ENCODE data around the gene CNIH3. TPM values are rescaled to one million over a fixed set of nuclear protein-coding genes. Genes with fewer than 3 reads are reported as not detected.
A peak's percentile ranks its signal among the peaks of the same experiment; 100 is the strongest.

CNIH3 gene
- polyA plus RNA-seq, 4 donors: 0.70 to 2.1 TPM; not detected in 2

- Histone ChIP-seq H3K4me3 (ENCODE audit: low read depth in 1 of 3, low read length in 3 of 3) (no peak overlapping the region), H3K27ac (ENCODE audit: low read depth in 1 of 3, low read length in 2 of 3) (no peak overlapping the region), H3K27me3 (ENCODE audit: control insufficient read depth in 3 of 3, insufficient read depth in 3 of 3, low read length in 3 of 3) (peaks cover 11 to 52% (median 22%) of the 10 kb centered on the region in 3 donors), H3K9me3 (ENCODE audit: control insufficient read depth in 2 of 2, insufficient read depth in 1 of 2, low read depth in 1 of 2, low read length in 1 of 2) (peaks cover 0 to 5% of the 10 kb centered on the region in 2 donors), H3K4me1 (ENCODE audit: control insufficient read depth in 3 of 3, insufficient read depth in 2 of 3, low read depth in 1 of 3, low read length in 2 of 3) (peaks cover 0 to 29% (median 0%) of the 10 kb centered on the region in 3 donors), H3K36me3 (ENCODE audit: control insufficient read depth in 3 of 3, insufficient read depth in 2 of 3, low read depth in 1 of 3, low read length in 3 of 3) (no peaks in the 10 kb centered on the region)
- WGBS, 3 donors: 79 to 86% (median 85%) methylated on average over 4 of the region's 4 CpGs
- DNase-seq (no peak), FAIRE-seq (no peak)
Observed at GRCh38 chr1:224619209-224619608, 3.1 kb downstream of the CNIH3 start.

- DNase-seq: no peak
- FAIRE-seq: no peak
- Histone ChIP-seq H3K27ac (ENCODE audit: low read depth in 1 of 3, low read length in 2 of 3) (no peak overlapping the region), H3K9me3 (ENCODE audit: control insufficient read depth in 2 of 2, insufficient read depth in 1 of 2, low read depth in 1 of 2, low read length in 1 of 2) (peaks cover 0 to 8% of the 10 kb centered on the region in 2 donors), H3K36me3 (ENCODE audit: control insufficient read depth in 3 of 3, insufficient read depth in 2 of 3, low read depth in 1 of 3, low read length in 3 of 3) (no peaks in the 10 kb centered on the region), H3K4me3 (ENCODE audit: low read depth in 1 of 3, low read length in 3 of 3) (no peak overlapping the region), H3K27me3 (ENCODE audit: control insufficient read depth in 3 of 3, insufficient read depth in 3 of 3, low read length in 3 of 3) (peaks cover 11 to 49% (median 22%) of the 10 kb centered on the region in 3 donors), H3K4me1 (ENCODE audit: control insufficient read depth in 3 of 3, insufficient read depth in 2 of 3, low read depth in 1 of 3, low read length in 2 of 3) (peaks cover 0 to 31% (median 0%) of the 10 kb centered on the region in 3 donors)
- 66 to 81% (median 67%) methylated on average over 2 of the region's 2 CpGs for WGBS, 3 donors
Observed at GRCh38 chr1:224620105-224620504, 4.0 kb downstream of the CNIH3 start.

- Histone ChIP-seq H3K36me3 (ENCODE audit: control insufficient read depth in 3 of 3, insufficient read depth in 2 of 3, low read depth in 1 of 3, low read length in 3 of 3) (no peaks in the 10 kb centered on the region), H3K27me3 (ENCODE audit: control insufficient read depth in 3 of 3, insufficient read depth in 3 of 3, low read length in 3 of 3) (peaks cover 0 to 30% (median 11%) of the 10 kb centered on the region in 3 donors), H3K4me3 (ENCODE audit: low read depth in 1 of 3, low read length in 3 of 3) (no peak overlapping the region), H3K9me3 (ENCODE audit: control insufficient read depth in 2 of 2, insufficient read depth in 1 of 2, low read depth in 1 of 2, low read length in 1 of 2) (peaks cover 0 to 8% of the 10 kb centered on the region in 2 donors), H3K27ac (ENCODE audit: low read depth in 1 of 3, low read length in 2 of 3) (no peak overlapping the region), H3K4me1 (ENCODE audit: control insufficient read depth in 3 of 3, insufficient read depth in 2 of 3, low read depth in 1 of 3, low read length in 2 of 3) (peaks cover 0 to 22% (median 0%) of the 10 kb centered on the region in 3 donors)
- FAIRE-seq (no peak), DNase-seq (peak; percentile 16 to 61)
- WGBS, 3 donors: 47 to 76% (median 62%) methylated on average over 7 of the region's 7 CpGs
Observed at GRCh38 chr1:224621813-224622682, 5.9 kb downstream of the CNIH3 start.

- Histone ChIP-seq H3K36me3 (ENCODE audit: control insufficient read depth in 3 of 3, insufficient read depth in 2 of 3, low read depth in 1 of 3, low read length in 3 of 3) (no peaks in the 10 kb centered on the region), H3K4me3 (ENCODE audit: low read depth in 1 of 3, low read length in 3 of 3) (no peak overlapping the region), H3K27ac (ENCODE audit: low read depth in 1 of 3, low read length in 2 of 3) (peak overlapping the region in 1 of 3 donors; percentile 63), H3K9me3 (ENCODE audit: control insufficient read depth in 2 of 2, insufficient read depth in 1 of 2, low read depth in 1 of 2, low read length in 1 of 2) (peaks cover 0 to 8% of the 10 kb centered on the region in 2 donors), H3K4me1 (ENCODE audit: control insufficient read depth in 3 of 3, insufficient read depth in 2 of 3, low read depth in 1 of 3, low read length in 2 of 3) (peaks cover 0 to 19% (median 0%) of the 10 kb centered on the region in 3 donors), H3K27me3 (ENCODE audit: control insufficient read depth in 3 of 3, insufficient read depth in 3 of 3, low read length in 3 of 3) (peaks cover 0 to 22% (median 5%) of the 10 kb centered on the region in 3 donors)
- WGBS, 3 donors: 91 to 96% (median 94%) methylated on average over 2 of the region's 2 CpGs
- no peak for FAIRE-seq
- no peak for DNase-seq
Observed at GRCh38 chr1:224622831-224623230, 6.7 kb downstream of the CNIH3 start.

- H3K9me3 ChIP-seq (ENCODE audit: control insufficient read depth in 2 of 2, insufficient read depth in 1 of 2, low read depth in 1 of 2, low read length in 1 of 2): peaks cover 0 to 8% of the 10 kb centered on the region in 2 donors
- 67 to 74% (median 71%) methylated on average over 5 of the region's 5 CpGs for WGBS, 3 donors
- no peak for FAIRE-seq
- no peak for DNase-seq
- peaks cover 0 to 19% (median 0%) of the 10 kb centered on the region in 3 donors for H3K4me1 ChIP-seq (ENCODE audit: control insufficient read depth in 3 of 3, insufficient read depth in 2 of 3, low read depth in 1 of 3, low read length in 2 of 3)
- H3K36me3 ChIP-seq (ENCODE audit: control insufficient read depth in 3 of 3, insufficient read depth in 2 of 3, low read depth in 1 of 3, low read length in 3 of 3): no peaks in the 10 kb centered on the region
- peaks cover 0 to 17% (median 0%) of the 10 kb centered on the region in 3 donors for H3K27me3 ChIP-seq (ENCODE audit: control insufficient read depth in 3 of 3, insufficient read depth in 3 of 3, low read length in 3 of 3)
- no peak overlapping the region for H3K4me3 ChIP-seq (ENCODE audit: low read depth in 1 of 3, low read length in 3 of 3)
- H3K27ac ChIP-seq (ENCODE audit: low read depth in 1 of 3, low read length in 2 of 3): peak overlapping the region in 2 of 3 donors; percentile 34 to 63
Observed at GRCh38 chr1:224623310-224623714, 7.2 kb downstream of the CNIH3 start.

GRCh38 chr1:224623743-224624333 lies 7.7 kb downstream of the CNIH3 start:
- peaks cover 0 to 19% (median 0%) of the 10 kb centered on the region in 3 donors for H3K4me1 ChIP-seq (ENCODE audit: control insufficient read depth in 3 of 3, insufficient read depth in 2 of 3, low read depth in 1 of 3, low read length in 2 of 3)
- DNase-seq (peak; percentile 61 to 69), FAIRE-seq (no peak)
- no peaks in the 10 kb centered on the region for H3K36me3 ChIP-seq (ENCODE audit: control insufficient read depth in 3 of 3, insufficient read depth in 2 of 3, low read depth in 1 of 3, low read length in 3 of 3)
- peaks cover 0 to 12% (median 0%) of the 10 kb centered on the region in 3 donors for H3K27me3 ChIP-seq (ENCODE audit: control insufficient read depth in 3 of 3, insufficient read depth in 3 of 3, low read length in 3 of 3)
- peak overlapping the region; percentile 2 to 86 (median 34) for H3K27ac ChIP-seq (ENCODE audit: low read depth in 1 of 3, low read length in 2 of 3)
- no peak overlapping the region for H3K4me3 ChIP-seq (ENCODE audit: low read depth in 1 of 3, low read length in 3 of 3)
- peaks cover 0 to 8% of the 10 kb centered on the region in 2 donors for H3K9me3 ChIP-seq (ENCODE audit: control insufficient read depth in 2 of 2, insufficient read depth in 1 of 2, low read depth in 1 of 2, low read length in 1 of 2)
- WGBS, 3 donors: 36 to 41% (median 40%) methylated on average over 7 of the region's 7 CpGs

- Histone ChIP-seq H3K9me3 (ENCODE audit: control insufficient read depth in 2 of 2, insufficient read depth in 1 of 2, low read depth in 1 of 2, low read length in 1 of 2) (peaks cover 0 to 8% of the 10 kb centered on the region in 2 donors), H3K27ac (ENCODE audit: low read depth in 1 of 3, low read length in 2 of 3) (peak overlapping the region in 2 of 3 donors; percentile 2 to 86), H3K4me3 (ENCODE audit: low read depth in 1 of 3, low read length in 3 of 3) (no peak overlapping the region), H3K36me3 (ENCODE audit: control insufficient read depth in 3 of 3, insufficient read depth in 2 of 3, low read depth in 1 of 3, low read length in 3 of 3) (no peaks in the 10 kb centered on the region), H3K4me1 (ENCODE audit: control insufficient read depth in 3 of 3, insufficient read depth in 2 of 3, low read depth in 1 of 3, low read length in 2 of 3) (peaks cover 0 to 19% (median 0%) of the 10 kb centered on the region in 3 donors), H3K27me3 (ENCODE audit: control insufficient read depth in 3 of 3, insufficient read depth in 3 of 3, low read length in 3 of 3) (peaks cover 0 to 6% (median 0%) of the 10 kb centered on the region in 3 donors)
- DNase-seq: no peak
- no peak for FAIRE-seq
- WGBS, 3 donors: 86 to 90% (median 86%) methylated on average over 4 of the region's 4 CpGs
Observed at GRCh38 chr1:224624432-224624831, 8.3 kb downstream of the CNIH3 start.

GRCh38 chr1:224626042-224626441 lies 9.9 kb downstream of the CNIH3 start:
- WGBS, 3 donors: 84 to 93% (median 90%) methylated on average over 1 of the region's 1 CpG
- DNase-seq (no peak), FAIRE-seq (no peak)
- Histone ChIP-seq H3K27me3 (ENCODE audit: control insufficient read depth in 3 of 3, insufficient read depth in 3 of 3, low read length in 3 of 3) (peaks cover 0 to under 1% (median 0%) of the 10 kb centered on the region in 3 donors), H3K27ac (ENCODE audit: low read depth in 1 of 3, low read length in 2 of 3) (no peak overlapping the region), H3K4me1 (ENCODE audit: control insufficient read depth in 3 of 3, insufficient read depth in 2 of 3, low read depth in 1 of 3, low read length in 2 of 3) (peaks cover 0 to 19% (median 0%) of the 10 kb centered on the region in 3 donors), H3K36me3 (ENCODE audit: control insufficient read depth in 3 of 3, insufficient read depth in 2 of 3, low read depth in 1 of 3, low read length in 3 of 3) (no peaks in the 10 kb centered on the region), H3K4me3 (ENCODE audit: low read depth in 1 of 3, low read length in 3 of 3) (no peak overlapping the region), H3K9me3 (ENCODE audit: control insufficient read depth in 2 of 2, insufficient read depth in 1 of 2, low read depth in 1 of 2, low read length in 1 of 2) (peaks cover 0 to 8% of the 10 kb centered on the region in 2 donors)

Data from small intestine (tissue), 7 donors.